K562 (cell line): ENCODE measurements around the gene CDC42EP5. TPM values are rescaled to one million over a fixed set of nuclear protein-coding genes. Genes with fewer than 3 reads are reported as not detected.

ENCODE experiments used
- ATAC-seq: fragments of 200-7000 bp; cut with Tn5 transposase; 3 replicates; pipeline ENCODE4 v1.9.1; 2020; ENCODE audit warnings: moderate library complexity
- BruUV-seq: library from RNA; stranded (reverse); fragments of 400-500 nt; replicated peaks from 2 replicates; lab custom pipeline; 2021; lab: Mats Ljungman, UMichigan
- CTCF ChIA-PET: fragments of 300-600 bp; formaldehyde crosslinking; extraction: SDS; loops from one replicate; lab custom pipeline; 2021; ENCODE audit warnings: low intra/inter-chr PET ratio; lab: Yijun Ruan, JAX
- POLR2A ChIA-PET: fragments of 300-600, 350-650 bp; sonication (Branson Sonifier 250); formaldehyde crosslinking; extraction: SDS; loops from one replicate; lab custom pipeline; 2021; ENCODE audit warnings: antibody characterized with exemption, inconsistent platforms; lab: Yijun Ruan, JAX
- DNase-seq, 4 experiments: peaks; one replicate each; pipeline versions ENCODE4 v3.0.0 to v3.0.0-alpha.2; 2011 to 2018; ENCODE audit warnings: low spot score in 3 of 4, mixed read lengths in 3 of 4; ENCODE audit errors: extremely low read depth in 1 of 4
- FAIRE-seq: peaks from 2 replicates; lab custom pipeline; 2011; peaks lifted over from hg19 to GRCh38; lab: Jason Lieb, UNC
- H2AFZ ChIP-seq: 2 replicates; pipeline ENCODE4 v1.6.0; 2011; ENCODE audit warnings: low read depth, low read length, control low read depth, inconsistent platforms
- H3K27ac ChIP-seq: fragments of 200-600 bp; 3 replicates; pipeline ENCODE4 v1.8.0; 2011; ENCODE audit warnings: low read depth, mild to moderate bottlenecking, control low read depth, inconsistent platforms, low read length, moderate library complexity, mixed read lengths; ENCODE audit errors: extremely low read depth
- H3K27me3 ChIP-seq, 2 experiments: fragments of 300-600 bp in 1 of 2; 2 replicates in 1 of 2; 3 replicates in 1 of 2; pipeline versions ENCODE4 v1.6.0 to v1.8.0; 2011; ENCODE audit warnings: inconsistent platforms in 2 of 2, low read length in 2 of 2, mild to moderate bottlenecking in 1 of 2, mixed read lengths in 1 of 2, moderate library complexity in 1 of 2; ENCODE audit not compliant: control insufficient read depth in 2 of 2, insufficient read depth in 2 of 2
- H3K36me3 ChIP-seq: fragments of 300-600 bp; 3 replicates; pipeline ENCODE4 v1.8.0; 2011; ENCODE audit warnings: mild to moderate bottlenecking, low read length, inconsistent platforms; ENCODE audit not compliant: control insufficient read depth, insufficient read depth
- H3K4me1 ChIP-seq, 2 experiments: fragments of 200-600 bp in 1 of 2; replicated peaks in 1 of 2; 2 replicates in 1 of 2; 3 replicates in 1 of 2; pipeline versions ENCODE4 v1.5.1 to v1.8.0; 2011; ENCODE audit warnings: inconsistent platforms in 2 of 2, low read length in 2 of 2, mild to moderate bottlenecking in 1 of 2, mixed read lengths in 1 of 2, moderate library complexity in 1 of 2; ENCODE audit not compliant: control insufficient read depth in 2 of 2, insufficient read depth in 2 of 2
- H3K4me2 ChIP-seq: 2 replicates; pipeline ENCODE4 v1.6.1; 2011; ENCODE audit warnings: low read length, control low read depth, inconsistent platforms, mixed read lengths; ENCODE audit not compliant: insufficient read depth
- H3K4me3 ChIP-seq: fragments of 200-600 bp; sonication (generic), shearing (Covaris generic); 2 replicates; pipeline ENCODE4 v1.5.1; 2016; ENCODE audit warnings: control low read depth, inconsistent platforms
- H3K79me2 ChIP-seq: fragments of 200-600 bp; 3 replicates; pipeline ENCODE4 v1.8.0; 2011; ENCODE audit warnings: low read length, inconsistent platforms; ENCODE audit not compliant: control insufficient read depth, insufficient read depth
- H3K9ac ChIP-seq, 2 experiments: 2 replicates each; pipeline versions ENCODE4 v1.6.0 to v1.6.1; 2011; ENCODE audit warnings: low read depth in 2 of 2, low read length in 2 of 2, control low read depth in 1 of 2, inconsistent platforms in 1 of 2, mild to moderate bottlenecking in 1 of 2, mixed read lengths in 1 of 2; ENCODE audit not compliant: insufficient read depth in 1 of 2
- H3K9me1 ChIP-seq: one replicate; pipeline ENCODE4 v1.6.0; 2011; ENCODE audit warnings: inconsistent platforms, mild to moderate bottlenecking, low read length, moderate library complexity; ENCODE audit not compliant: control insufficient read depth, insufficient read depth
- H3K9me3 ChIP-seq: replicated peaks from 2 replicates; pipeline ENCODE4 v1.5.1; 2011; ENCODE audit warnings: low read depth, low read length, inconsistent platforms; ENCODE audit not compliant: control insufficient read depth, insufficient read depth
- H4K20me1 ChIP-seq: replicated peaks from 2 replicates; pipeline ENCODE4 v1.6.1; 2011; ENCODE audit warnings: low read length, inconsistent platforms, mixed read lengths; ENCODE audit not compliant: control insufficient read depth, insufficient read depth
- CREBBP ChIP-seq: IDR thresholded peaks from one replicate; pipeline ENCODE4 v1.6.1; 2012; ENCODE audit warnings: low read depth, mild to moderate bottlenecking, control low read depth, inconsistent platforms, low read length
- EP400 ChIP-seq: fragments of 450-650 bp; IDR thresholded peaks from 2 replicates; pipeline ENCODE4 v1.6.1; 2017; ENCODE audit warnings: antibody characterized with exemption, mild to moderate bottlenecking, moderate library complexity
- HDGF ChIP-seq: fragments of 450-650 bp; IDR thresholded peaks from 2 replicates; pipeline ENCODE4 v1.6.1; 2016
- ILF3 ChIP-seq: fragments of 450-650 bp; IDR thresholded peaks from 2 replicates; pipeline ENCODE4 v1.6.1; 2018; ENCODE audit warnings: antibody characterized with exemption, mild to moderate bottlenecking, moderate library complexity, borderline replicate concordance
- JUNB ChIP-seq: fragments of 450-650 bp; formaldehyde crosslinking; conservative IDR thresholded peaks from 2 replicates; pipeline ENCODE4 v1.4.0; 2020; ENCODE audit warnings: mild to moderate bottlenecking
- KLF1 ChIP-seq: fragments of 450-650 bp; IDR thresholded peaks from 2 replicates; pipeline ENCODE4 v1.6.1; 2016; ENCODE audit warnings: missing genetic modification characterization, missing compliant biosample characterization
- MAFG ChIP-seq: fragments of 450-650 bp; conservative IDR thresholded peaks from 2 replicates; pipeline ENCODE4 v1.6.1; 2016; ENCODE audit warnings: missing genetic modification characterization, missing compliant biosample characterization
- MXD1 ChIP-seq: fragments of 250-450 bp; sonication (Bioruptor Pico); IDR thresholded peaks from 2 replicates; pipeline ENCODE4 v1.8.0; 2021; ENCODE audit warnings: borderline replicate concordance, mild to moderate bottlenecking, moderate library complexity; ENCODE audit not compliant: poor library complexity, severe bottlenecking
- NFYB ChIP-seq: IDR thresholded peaks from 2 replicates; pipeline ENCODE4 v1.6.1; 2011; ENCODE audit warnings: mild to moderate bottlenecking, moderate library complexity; ENCODE audit not compliant: insufficient read length; ENCODE audit errors: extremely low read depth
- POLR2G ChIP-seq: fragments of 200-400 bp; formaldehyde crosslinking; IDR thresholded peaks from 2 replicates; pipeline ENCODE4 v1.6.1; 2017; ENCODE audit warnings: low read depth, mild to moderate bottlenecking, antibody characterized with exemption, low read length, moderate library complexity
- SIN3B ChIP-seq: fragments of 450-650 bp; IDR thresholded peaks from 2 replicates; pipeline ENCODE4 v1.6.1; 2017; ENCODE audit warnings: low read depth, mild to moderate bottlenecking, moderate library complexity
- SMC3 ChIP-seq: conservative IDR thresholded peaks from 2 replicates; pipeline ENCODE4 v1.6.1; 2011; ENCODE audit warnings: low read depth, low read length, improper control_type of control experiment; ENCODE audit not compliant: insufficient read depth
- STAT6 ChIP-seq: sonication (generic); formaldehyde crosslinking; IDR thresholded peaks from 2 replicates; pipeline ENCODE4 v1.8.1; 2023; ENCODE audit warnings: mild to moderate bottlenecking, missing genetic modification reagents
- ZBTB1 ChIP-seq: sonication (generic); formaldehyde crosslinking; IDR thresholded peaks from 2 replicates; pipeline ENCODE4 v1.8.1; 2023; ENCODE audit warnings: missing genetic modification reagents, low read depth, mild to moderate bottlenecking, borderline replicate concordance
- ZBTB43 ChIP-seq: sonication (generic); formaldehyde crosslinking; IDR thresholded peaks from 2 replicates; pipeline ENCODE4 v1.8.0; 2023; ENCODE audit warnings: mild to moderate bottlenecking, missing genetic modification reagents
- ZNF551 ChIP-seq: fragments of 250-450 bp; sonication (Bioruptor Pico); IDR thresholded peaks from 2 replicates; pipeline ENCODE4 v1.5.0; 2021; ENCODE audit warnings: mild to moderate bottlenecking, moderate library complexity
- WGBS: fragments of 100-300 bp; shearing (Covaris generic); methylation state at CpG from one replicate; pipeline ENCODE4 v1.1.6; 2016; ENCODE audit warnings: low coverage, mixed read lengths; ENCODE audit not compliant: insufficient coverage; ENCODE audit errors: missing lambda C conversion rate; 5-methylcytosine and 5-hydroxymethylcytosine counted together
- in situ Hi-C: fragments of 300-500 bp; cut with MboI; formaldehyde crosslinking; loops from 4 replicates; pipeline ENCODE4 v1.15.0; 2018; ENCODE audit warnings: inconsistent platforms, mixed read lengths
- intact Hi-C: fragments of 100-400 bp; cut with micrococcal nuclease; formaldehyde crosslinking; loops from 2 replicates; pipeline ENCODE4 v1.14.2; 2022
- polyA plus RNA-seq, 8 experiments: library from polyadenylated mRNA; depleted of rRNA in 4 of 8; stranded (reverse) in 5 of 8; unstranded in 3 of 8; fragments of >200 nt; fragmentation: Nextera tagmentation in 2 of 8; fragmentation: Illumina TruSeq in 1 of 8; extraction: Ambion mirVana in 2 of 8; extraction: Trizol in 1 of 8; gene quantifications; 2 replicates each; pipeline versions ENCODE4 v1.2.1 to v1.2.3, GENCODE V29; 2011 to 2014; ENCODE audit warnings: inconsistent platforms in 1 of 8, missing spikeins in 1 of 8
- total RNA-seq, 7 experiments: library from RNA; depleted of rRNA in 6 of 7; stranded (reverse); fragments of >200 nt in 6 of 7; fragmentation: Illumina TruSeq in 2 of 7; extraction: Trizol in 2 of 7; gene quantifications; 2 replicates each; pipeline versions ENCODE4 v1.2.1 to v1.2.3, GENCODE V29; 2011 to 2021; ENCODE audit warnings: low replicate concordance in 1 of 7

The CDC42EP5 gene
- total and polyA plus RNA-seq, 9 of the 15 experiments (the other 6 are each of a cell fraction or from before 2014, with no cell fraction given) = 0.15 to 0.38 TPM; not detected in 7

- TF ChIP-seq ZBTB1 (CRISPR knock-in tag) (no peak), JUNB (no peak), SIN3B (no peak), POLR2G (no peak), ILF3 (no peak), KLF1 (tag) (no peak), STAT6 (no peak)
Measured at GRCh38 chr19:54480051-54480450, 7.0 kb upstream of the CDC42EP5 start (continued).

- H3K36me3 ChIP-seq = no peaks in the 10 kb centered on the region
- no peaks in the 10 kb centered on the region for H3K79me2 ChIP-seq
- no peak overlapping the region for H3K9ac ChIP-seq
- H3K4me2 ChIP-seq = no peak overlapping the region
- ChIA-PET POLR2A (no interaction called here), CTCF (interaction anchor here (1.3 kb wide), 1 partner anchor 197 kb away, joined by 8 read pairs; no protein-coding TSS in a partner anchor)
- no TSS peak for BruUV-seq
- peak in 3 of 4 experiments; percentile 44 to 67 (median 50) for DNase-seq
- ATAC-seq = peak; percentile 77
- H3K4me3 ChIP-seq = no peak overlapping the region
- no peak overlapping the region for H2AFZ ChIP-seq
- H3K4me1 ChIP-seq = no peaks in the 10 kb centered on the region
- H3K27ac ChIP-seq = no peak overlapping the region
- peaks cover 2% of the 10 kb centered on the region; the same call in 1 of the 2 replicates for H4K20me1 ChIP-seq
- H3K9me1 ChIP-seq = no peaks in the 10 kb centered on the region
- FAIRE-seq = peak; percentile 82
- 10% methylated on average over 10 of the region's 10 CpGs for WGBS
- H3K27me3 ChIP-seq = peaks cover 7 to 16% of the 10 kb centered on the region in 2 experiments; a peak in 4 of 5 replicates
- intact Hi-C loops (no loop called here), in situ Hi-C loops (no loop called here)
- H3K9me3 ChIP-seq = no peaks in the 10 kb centered on the region
- no peak for TF ChIP-seq MAFG (tag)
- no peak for TF ChIP-seq MXD1 (CRISPR knock-in tag)
- 0 out of 2 replicates have a peak, but pooled peaks have one; percentile 18 for TF ChIP-seq SMC3
- TF ChIP-seq CREBBP = no peak
- no peak for TF ChIP-seq ZBTB43 (CRISPR knock-in tag)
- TF ChIP-seq ZNF551 (CRISPR knock-in tag) = no peak
- no peak for TF ChIP-seq HDGF
- no peak for TF ChIP-seq NFYB
- TF ChIP-seq EP400 = no peak
Measured at GRCh38 chr19:54478677-54479266, 5.7 kb upstream of the CDC42EP5 start.
